GM21723 (cell line): ENCODE results near the gene SUPT4H1.

Experiments
- ATAC-seq: cut with Tn5 transposase; IDR thresholded peaks from one replicate; pipeline ENCODE4 v1.9.1; 2021; ENCODE audit warnings: mild to moderate bottlenecking, moderate library complexity; ENCODE audit not compliant: unreplicated experiment

Gene SUPT4H1

DNA sequence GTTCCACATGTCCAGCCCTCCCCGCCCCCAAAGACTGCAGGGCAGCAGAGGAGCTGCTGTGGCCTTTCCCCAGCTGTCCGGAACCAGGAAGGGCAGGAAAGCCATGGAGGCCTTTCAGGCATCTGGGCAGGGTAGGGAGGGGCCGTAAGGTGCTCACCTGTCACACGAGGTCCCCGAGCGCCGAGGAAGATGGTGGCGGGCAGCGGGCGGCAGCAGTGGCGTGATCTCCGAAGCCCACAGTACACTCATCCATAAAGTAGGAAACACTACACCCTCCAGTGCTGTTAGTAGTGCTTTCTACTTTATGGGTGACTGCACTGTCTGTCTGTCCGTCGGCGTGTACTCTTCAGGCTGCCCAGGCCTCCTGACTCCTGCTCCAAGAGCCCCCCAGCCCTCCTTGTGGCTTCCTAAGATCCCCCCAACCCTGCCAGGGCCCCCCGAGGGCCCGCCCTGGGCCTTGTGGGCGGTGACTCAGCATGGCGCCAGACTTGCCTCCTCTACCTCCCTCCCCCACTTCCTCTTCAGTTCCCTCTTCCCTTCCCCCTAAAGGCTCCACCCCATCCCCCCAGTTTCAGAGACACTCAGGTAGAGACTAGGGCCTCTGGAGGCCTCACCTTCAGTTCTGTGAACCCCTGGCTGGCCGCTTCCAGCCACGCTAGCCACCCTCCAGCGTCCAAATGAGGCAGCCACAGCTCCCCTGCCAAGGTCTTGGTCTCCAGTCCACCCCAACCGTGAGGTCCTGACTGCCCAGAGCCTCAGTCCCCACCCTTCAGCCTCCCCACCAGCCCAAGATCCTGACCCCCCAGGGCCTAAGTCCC, 20.8 kb downstream of the SUPT4H1 start:
- no peak for ATAC-seq

DNA sequence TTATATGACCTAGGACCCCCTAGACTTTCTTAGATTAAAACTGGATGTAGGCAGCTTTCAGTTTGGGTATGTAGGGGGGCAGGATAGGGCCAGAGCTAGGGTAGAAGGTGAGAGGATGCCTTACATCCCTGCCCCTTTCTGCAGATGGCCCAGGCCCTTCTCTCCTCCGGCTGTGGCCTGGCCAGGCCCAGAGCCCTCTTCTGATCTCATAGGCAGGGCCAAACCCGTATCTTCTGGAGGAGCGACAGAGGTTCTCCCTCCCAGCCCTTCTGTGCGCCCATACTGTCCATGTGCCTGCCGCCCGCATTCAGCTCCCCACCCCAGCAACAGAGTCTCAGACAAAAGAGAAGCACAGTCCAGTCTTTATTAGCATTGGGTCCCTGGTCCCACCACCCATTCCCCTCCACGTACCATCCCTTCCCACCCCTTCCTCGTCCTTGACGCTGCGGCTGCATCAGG, 21.4 kb downstream of the SUPT4H1 start:
- no peak for ATAC-seq

DNA sequence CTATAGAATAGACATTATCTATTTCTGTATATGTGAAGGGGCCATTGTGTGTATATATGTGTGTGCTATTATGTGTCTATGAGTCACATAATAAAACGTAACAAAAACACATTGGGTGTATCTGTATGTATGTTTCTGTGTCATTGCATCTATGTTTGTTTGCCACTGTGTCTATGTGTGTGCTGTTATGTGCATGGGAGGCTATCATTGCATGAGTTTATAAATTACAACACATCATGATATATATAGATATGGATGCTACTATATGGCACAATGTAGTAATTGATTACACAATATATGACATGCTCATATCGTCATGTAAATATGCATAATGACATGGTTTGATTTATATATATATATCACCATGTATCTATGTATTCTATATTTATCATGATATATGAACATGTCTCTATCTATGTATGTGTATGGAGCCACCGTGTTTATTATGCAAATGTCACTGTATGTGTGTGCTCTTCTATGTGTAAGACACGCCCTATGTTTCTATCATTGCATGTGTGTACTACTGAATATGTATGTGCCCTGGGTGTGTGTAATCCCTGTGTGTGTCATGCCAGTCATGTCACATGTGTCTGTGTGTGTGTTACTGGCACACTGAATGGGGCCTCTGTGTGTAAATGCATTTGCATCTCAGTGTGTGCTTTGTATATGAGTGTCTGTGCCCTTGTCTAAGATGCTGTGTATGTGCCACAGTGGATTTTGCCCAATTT, 22.0 kb downstream of the SUPT4H1 start:
- ATAC-seq = peak; percentile 3

DNA sequence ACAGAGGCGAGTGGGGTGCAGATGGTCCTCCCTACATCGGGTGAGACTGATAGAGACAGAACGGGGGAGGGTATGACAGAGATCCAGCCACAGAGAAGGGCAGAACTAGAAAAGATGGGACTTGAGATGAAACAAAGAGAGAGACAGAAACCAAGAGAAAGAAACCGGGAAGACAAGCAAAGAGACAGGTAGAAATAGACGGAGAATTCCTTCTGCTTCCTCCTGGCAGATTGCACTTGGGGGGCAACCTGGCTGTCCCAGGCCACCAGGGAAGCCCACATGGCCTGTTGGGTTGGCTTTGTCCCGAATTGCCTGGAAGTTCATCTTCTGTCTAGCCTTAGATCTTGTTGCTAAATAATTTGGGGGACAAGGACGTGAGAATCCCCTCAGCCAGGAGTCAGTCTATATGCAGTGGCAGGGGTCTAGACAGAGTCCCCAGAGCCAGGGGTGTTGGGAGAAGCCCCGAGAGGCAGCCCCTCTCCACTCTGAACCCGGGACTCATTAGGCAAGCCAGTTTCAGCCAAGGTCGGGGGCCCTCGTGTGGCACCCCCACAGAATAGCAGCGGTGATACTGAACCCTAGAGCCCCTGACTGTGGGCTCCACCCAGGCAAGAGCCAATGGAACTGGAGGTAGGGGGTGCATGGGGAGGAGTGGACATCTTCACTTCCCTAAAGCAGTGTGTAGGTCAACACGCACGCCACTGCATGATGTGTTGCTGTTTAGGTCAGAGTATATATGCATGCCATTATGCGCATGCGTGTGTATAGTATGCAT, 22.8 kb downstream of the SUPT4H1 start:
- peak; percentile 45 for ATAC-seq

DNA sequence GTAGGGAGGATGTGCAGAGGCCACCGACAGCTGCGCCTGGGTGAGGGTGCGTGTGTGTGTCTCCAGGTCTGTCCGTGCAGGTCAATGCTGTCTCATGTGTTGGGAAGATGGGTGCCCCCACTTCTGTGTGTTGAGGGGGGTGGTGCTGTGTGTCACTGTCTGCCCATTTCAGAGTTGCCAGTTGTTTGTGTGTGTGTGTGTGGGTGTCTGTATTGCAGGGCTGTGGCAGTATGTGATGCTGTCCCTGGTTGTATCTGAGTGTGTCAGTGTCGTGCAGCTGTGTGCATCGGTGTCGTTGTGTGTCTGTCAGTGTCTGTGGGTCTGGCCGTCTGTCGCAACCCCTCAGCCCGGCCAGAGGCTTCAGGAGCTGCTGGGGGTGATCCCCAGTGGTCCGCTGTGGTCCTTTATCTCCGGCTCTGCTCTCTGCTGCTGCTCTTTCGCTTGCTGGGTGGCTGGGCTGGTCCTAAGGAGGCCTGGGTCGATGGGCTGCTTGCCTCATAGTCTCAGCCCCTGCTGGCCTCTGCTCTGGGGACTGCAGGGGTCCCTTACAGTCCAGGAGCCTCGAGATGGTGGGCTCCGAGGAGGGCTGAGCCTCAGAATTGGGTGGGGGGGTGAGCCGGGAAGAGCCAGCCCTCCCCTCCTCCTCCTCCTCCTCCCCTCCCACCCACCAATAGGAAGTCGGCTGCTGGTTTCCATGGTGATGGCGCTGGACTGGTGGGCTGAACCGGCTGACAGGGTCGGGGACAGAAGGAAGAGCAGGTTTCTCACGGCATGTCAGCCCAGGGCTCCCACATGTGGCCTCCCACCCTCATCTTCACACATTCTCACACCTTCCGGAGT, 23.6 kb downstream of the SUPT4H1 start, which contains the start of gene TSPOAP1:
Gene TSPOAP1, minus strand, starts transcription at position 601 of the 840 bp plus-strand sequence. CDS start 875 bp downstream, outside the sequence.
- peak; percentile 19 for ATAC-seq

DNA sequence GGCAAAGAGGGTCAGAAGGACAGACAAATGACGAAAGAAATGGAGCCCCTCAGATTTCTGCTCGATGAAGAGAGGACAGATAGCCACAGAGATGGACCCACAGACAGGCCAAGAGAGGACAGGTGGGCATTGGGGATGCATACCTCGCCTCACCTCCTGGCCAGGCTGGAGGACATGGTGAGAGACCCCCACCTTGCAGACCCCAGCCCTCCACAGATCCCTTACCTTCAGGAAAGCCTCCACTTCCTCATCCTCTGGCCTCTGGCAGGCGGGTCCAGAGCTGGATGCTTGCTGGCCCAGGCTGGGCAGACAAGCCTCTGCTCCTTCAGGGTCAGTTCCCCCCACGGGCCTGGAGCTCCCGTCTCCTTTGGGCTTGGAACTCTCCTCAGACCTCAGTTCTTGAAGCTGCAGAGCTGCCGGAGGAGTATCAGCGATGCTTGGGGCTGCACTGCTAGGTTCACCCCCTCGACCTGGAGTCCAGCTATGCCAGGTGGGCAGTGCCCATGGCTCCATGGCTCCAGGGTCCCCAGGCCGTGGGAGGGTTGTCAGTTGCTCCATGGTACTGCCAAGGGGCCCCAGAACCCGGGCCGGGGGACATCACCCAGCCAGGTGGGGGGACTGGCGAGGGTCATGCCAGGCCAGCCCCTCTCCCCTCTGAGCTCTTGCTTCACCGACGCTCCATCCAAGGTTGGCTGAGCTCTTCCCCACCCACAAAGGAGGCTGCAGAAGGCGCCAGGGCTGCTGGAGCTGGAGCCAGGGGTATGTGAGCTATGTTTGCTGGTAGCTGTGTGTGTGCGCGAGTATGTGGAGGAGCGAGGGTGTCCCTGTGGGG, 24.4 kb downstream of the SUPT4H1 start:
- ATAC-seq = no peak

DNA sequence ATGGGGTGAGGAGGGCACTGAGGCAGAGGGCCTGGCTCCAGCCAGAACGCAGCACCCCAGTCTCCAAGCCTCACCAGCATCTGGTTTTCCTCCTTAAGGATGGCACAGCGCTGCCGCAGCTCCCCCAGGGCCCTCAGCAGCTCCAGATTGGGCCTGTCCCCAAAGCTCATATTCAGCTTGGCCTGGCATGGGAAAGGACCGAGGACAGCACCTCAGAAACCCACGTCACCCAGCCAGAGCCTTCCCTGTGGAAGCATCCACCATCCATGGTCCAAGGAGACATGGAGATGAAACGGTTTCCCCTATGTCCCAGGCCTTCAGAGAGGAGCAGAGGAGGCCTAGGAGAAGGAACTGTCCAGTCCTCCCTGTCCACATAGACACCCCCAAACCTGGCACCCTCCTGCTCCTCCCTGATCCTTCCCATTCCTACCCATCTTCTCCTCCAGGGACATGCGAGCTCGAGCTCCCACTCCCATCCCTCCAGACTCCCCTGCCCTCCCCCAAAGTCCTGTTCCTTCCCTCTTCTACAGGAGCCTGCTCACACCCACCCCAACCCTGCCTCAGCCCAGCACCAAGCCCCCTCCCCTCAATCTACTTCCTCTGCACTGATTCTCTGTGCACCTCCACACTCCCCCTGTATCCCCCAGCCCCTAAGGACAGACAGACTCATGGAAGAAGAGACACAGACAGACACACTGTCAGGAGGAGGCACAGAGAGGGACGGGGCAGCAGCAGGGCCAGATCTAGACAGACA, 25.2 kb downstream of the SUPT4H1 start:
- ATAC-seq = no peak

DNA sequence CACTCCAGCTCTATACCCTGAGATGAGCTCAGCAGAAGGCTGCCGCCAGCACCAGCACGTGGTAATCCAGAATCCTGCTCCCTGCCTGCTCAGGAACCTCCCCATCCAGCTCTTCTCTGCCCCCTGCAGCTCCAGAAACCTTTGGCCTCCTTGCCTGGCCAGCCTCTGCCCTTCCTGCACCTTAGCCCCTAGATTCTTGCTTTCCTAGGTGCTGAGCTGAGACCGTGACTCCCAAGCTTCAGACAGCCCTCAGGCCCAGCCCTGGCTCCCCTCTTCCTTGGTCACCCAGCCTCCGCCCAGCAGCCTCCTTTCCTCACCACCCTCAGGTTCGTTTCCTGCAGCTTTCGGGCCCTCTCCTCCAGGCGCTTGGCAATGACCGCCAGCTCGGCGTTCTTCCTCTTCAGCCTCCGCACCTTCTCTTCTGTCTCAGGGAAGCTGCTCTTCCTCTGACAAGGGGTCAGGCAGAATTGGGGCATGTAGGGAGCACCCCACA, 26.0 kb downstream of the SUPT4H1 start:
- ATAC-seq = no peak

DNA sequence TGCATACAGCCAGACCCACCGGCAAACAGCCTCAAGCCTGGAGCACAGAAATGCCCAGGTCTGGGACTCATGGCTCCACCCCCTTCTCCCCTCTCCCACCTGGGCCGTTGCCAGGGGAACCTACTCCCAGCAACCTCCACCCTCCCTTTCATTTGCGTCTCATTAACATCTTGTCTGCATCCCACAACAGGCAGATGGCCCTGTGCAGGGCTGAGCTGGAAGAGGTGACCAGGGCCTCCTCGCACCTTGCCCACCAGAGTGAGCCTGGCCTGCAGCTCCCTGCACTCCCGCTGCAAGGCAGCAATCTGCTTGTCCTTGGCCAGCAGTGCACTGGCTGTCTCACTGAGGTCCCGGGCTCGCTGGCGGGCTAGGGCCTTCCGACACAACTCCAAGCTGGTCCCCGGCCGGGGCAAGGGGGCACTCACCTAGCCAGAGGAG, 26.7 kb downstream of the SUPT4H1 start:
- no peak for ATAC-seq

DNA sequence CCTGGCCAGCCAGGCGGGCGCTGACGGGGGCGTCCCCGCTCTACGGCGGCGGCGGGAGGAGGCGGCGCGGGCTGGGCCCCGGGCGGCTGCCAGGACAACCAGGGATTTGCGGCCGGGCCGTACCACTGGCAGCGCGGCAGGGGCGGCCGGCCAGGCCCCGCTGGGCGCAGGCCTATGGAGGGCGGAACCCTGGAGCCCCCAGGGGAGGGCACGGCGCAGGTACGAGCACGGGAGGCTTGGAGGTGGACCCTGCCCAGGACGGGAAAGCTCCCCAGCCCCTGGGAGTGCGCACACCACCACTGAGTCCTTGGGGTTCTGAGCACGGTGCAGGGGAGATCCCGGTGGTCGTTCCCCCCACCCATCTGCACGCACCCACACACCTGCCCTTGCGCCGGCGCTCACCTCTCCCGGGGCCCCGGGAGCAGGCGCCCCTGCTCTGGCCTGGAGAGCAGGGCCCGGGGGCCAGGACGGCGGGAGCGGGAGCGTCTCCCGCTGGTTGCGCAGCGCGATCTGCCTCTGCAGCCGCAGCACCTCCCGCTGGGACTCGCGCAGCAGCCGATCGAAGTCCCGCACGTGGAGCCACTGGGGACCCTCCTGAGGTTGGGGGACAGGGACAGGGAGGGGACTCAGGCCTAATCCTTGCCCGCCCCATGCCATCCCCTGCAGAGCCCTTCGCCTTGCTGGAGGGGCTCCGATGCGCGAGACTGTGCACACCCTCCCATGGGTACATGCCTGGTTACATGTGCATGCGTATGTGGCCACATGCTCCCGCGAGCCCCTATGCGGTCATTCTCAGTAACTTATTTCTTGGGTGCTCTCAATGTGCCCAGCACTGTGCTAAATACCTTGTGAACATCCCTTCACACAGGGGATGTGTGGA, 27.4 kb downstream of the SUPT4H1 start:
- ATAC-seq = no peak

DNA sequence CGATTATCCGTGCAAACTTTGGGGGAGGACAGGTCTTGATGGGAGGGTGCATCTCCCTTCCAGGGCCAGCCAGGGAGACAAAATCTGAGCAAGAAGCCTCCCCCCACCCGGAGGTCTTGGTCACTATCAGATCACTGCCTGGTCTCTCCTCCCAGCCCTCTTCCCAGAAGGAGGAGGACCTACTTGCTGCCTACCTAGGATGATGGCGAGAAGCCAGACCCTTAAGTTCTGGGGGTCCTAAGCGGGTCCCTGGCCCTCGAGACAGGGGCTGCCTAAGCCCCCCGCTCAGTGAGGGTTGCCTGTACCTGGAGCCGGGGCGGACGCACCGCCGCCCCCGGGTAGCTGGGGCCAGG, 28.0 kb downstream of the SUPT4H1 start:
- ATAC-seq = no peak

DNA sequence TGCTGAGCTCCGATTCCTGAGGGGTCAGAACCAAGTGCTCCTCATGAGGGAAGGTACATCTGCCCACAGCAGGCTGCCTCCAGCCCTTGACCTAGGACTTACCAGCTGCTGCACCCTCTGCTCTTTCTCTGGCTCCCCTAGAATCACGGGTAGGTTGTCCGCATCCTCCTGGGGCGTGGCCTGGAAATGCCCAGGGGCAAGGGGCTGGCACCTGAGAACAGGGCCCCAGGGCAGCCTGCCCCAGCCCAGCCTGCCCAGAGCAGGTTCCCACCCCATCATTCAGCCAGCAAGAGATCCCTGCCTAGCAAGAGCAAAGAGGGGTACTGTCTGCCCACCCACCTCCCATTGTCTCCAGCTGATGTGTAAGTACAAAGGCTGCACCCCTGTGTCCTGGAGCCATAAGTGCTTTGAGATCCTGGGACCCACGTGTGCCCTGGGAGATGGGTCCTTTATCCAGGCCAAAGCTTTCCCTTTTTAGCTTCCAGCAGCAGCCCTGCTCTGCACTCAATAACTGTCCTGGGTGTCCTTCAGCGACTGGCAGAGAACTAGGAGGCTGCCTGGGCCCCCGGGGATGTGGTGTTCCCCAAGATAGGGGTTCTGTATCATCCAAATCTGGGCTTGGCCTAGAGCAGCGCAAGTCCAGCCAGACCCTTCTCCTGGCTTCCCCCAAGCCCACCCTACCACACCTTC, 28.5 kb downstream of the SUPT4H1 start:
- ATAC-seq = no peak

DNA sequence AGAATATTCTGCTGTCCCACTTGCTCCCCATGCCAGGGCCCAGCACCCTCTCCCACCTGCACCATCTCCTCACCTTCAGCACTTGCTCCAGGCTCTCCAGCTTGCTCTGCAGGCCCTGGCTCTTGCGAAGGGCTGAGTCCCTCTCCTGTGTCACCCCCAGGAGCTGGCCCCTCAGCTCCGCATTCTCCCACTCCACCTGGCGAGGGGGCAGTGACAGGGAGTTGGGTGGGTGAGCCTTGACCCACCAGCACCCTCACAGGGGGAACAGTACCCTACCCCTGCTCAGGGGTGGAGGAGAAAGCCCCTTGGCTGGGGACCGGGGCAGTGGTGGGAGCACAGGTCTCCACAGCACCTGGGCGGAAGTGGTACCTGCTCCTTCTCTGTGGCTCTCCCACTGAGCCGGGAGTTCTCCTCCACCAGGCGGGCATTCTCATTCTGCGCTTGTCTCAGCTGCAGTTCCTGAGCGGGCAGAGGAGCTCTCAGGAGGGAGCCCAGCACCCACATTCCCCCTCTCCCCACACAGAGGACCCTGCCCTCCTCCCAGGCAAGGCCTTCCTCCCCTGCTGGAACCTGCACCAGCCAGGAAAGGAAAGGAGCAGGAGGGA, 29.3 kb downstream of the SUPT4H1 start:
- no peak for ATAC-seq

DNA sequence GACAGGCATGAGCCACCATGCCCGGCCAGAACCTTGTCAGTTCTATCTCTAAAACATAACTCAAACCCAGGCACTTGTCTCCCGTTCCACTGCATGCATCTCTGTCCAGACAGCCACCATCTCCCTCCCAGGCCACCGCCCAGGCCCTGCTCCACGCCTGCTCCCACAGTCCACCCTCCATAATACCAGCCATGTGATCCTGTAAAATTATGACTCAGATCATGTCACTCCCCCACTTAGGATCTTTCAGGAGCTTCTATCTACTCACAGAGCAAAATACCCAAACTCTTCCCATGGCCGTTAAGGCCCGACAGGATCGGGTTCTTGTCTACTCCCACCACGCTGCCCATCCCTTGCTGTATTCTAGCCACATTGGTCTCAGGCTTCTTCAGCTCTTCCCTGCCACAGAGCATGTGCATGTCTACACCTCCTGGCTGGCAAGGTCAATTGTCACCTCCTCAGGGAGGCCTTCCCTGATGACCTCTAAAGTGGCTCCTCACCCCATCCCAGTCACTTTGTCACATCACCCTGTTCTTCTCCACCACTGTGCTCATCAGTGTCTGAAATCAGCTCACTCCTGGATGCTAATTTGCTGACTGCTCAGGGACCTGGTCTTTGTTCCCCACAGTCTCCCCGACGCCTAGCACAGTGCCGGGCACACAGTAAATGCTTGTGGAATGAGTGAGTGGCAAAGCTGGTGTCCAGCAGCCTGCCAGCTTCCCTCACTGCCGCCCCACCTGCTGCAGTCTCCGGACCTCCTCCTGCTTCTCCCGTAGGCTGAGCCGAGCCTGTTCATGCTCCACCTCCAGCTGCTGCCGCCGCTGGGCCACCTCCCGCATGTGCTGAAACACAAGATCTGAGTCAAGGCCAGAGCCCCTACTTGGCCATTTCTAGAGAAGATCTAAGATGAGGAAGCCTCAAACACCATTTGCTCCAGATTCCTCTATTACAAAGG, 30.2 kb downstream of the SUPT4H1 start:
- ATAC-seq = no peak

DNA sequence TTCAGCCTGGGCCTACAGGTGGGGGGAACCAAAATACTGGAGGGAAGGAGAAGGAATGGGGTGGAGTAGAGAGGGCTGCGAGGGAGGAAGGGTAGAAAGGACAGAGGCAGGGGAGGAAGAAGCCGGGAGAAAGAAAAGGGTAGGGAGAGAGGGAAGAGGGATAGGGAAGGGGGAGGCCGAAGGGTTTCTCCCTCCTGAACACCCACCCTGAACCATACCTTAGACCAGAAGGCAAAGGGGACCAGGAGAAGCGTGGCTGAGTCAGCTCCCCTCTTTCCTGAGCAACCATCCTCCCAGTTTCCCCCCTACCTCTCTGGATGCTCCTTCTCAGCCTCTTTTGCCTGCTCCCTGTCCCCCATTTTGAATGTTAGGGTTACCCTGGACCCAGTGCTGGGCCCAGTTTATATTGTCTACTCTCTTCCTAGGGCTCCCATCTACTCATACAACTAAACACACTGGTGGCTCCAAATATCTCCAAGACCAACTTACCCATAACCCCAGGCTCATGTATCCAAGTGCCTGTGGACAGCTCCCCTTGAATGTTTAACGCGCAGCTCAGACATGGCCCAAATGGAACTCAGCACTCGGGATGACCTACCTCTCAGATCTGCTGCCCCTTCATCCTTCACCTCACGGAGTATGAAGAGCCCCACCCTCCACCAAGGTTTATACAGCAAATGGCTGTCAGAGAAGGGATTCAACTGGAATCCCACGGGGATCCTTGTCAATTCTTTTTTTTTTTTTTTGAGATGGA, 31.3 kb downstream of the SUPT4H1 start:
- no peak for ATAC-seq
